ACHN (cell line): ENCODE results near the gene FAM120C.

Experiments
- DNase-seq: peaks from one replicate; pipeline ENCODE4 v3.0.0-alpha.2; 2015
- in situ Hi-C: cut with HindIII; loops from 2 replicates; pipeline ENCODE4 v1.10.0; 2017; ENCODE audit warnings: low sequenced_read_pairs, low pct_ligation_motif_present, low pct_unique_long_range_greater_than_20kb

Gene FAM120C

GRCh38 chrX:54182864-54183613 lies at the start of gene FAM120C:
TSS of gene FAM120C (minus strand) at chrX:54183254. CDS start at chrX:54183198, 56 bp downstream.
- in situ Hi-C loops: no loop called here
- DNase-seq: peak; percentile 57

GRCh38 chrX:54230435-54231148 lies 47.5 kb upstream of the FAM120C start:
- no peak for DNase-seq
- in situ Hi-C loops: no loop called here

- no peak for DNase-seq
- in situ Hi-C loops: no loop called here
These were observed 40.5 kb upstream of the FAM120C start for GRCh38 chrX:54223581-54223980.

GRCh38 chrX:54213603-54214002 lies 30.5 kb upstream of the FAM120C start:
- no peak for DNase-seq
- in situ Hi-C loops: no loop called here

- in situ Hi-C loops: no loop called here
- no peak for DNase-seq
These were observed 25.5 kb upstream of the FAM120C start for GRCh38 chrX:54208531-54208930.

DNA sequence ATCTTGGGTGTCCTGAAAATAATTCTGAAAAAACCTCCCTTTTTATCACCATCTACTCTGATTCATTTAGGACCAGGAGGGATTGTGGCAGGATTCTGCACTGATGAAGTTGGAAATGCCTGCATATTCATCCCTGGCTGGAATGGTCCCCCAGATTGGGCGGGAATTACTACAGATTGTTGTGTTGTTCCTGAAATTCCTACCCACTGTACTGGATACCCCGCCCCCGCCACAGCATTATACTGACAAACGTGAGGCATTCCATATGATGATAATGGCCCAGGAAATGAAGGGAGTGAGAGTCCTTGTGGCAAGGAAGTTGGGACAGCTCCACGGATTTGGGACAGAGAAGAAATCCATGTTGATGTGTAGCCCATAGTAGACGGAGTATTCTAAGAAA lies 15.2 kb upstream of the FAM120C start:
- DNase-seq: no peak
- in situ Hi-C loops: no loop called here

- no peak for DNase-seq
- in situ Hi-C loops: no loop called here
These were observed 12.0 kb upstream of the FAM120C start for GRCh38 chrX:54194982-54195588.

GRCh38 chrX:54193085-54193821 lies 10.2 kb upstream of the FAM120C start:
- no peak for DNase-seq
- in situ Hi-C loops: no loop called here

DNA sequence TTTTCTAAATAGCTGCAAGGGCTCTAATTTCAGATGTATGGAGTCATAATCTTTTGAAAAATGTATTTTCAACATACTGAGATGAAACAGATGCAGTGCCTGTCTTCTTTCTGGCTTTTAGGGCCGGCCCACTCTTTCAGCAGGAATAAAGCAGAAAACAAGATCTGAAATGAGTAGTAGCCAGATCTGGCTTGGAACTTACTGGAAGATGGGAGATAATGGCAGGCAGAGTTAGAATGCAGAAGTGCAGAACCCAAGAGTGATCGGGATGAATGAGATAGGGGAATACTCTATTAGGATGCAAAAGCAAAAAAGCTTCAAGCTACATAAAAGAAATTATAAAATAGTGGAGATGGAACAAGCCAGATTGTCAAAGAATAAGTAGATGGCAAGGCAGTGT lies 1.4 kb upstream of the FAM120C start:
- no peak for DNase-seq
- in situ Hi-C loops: no loop called here

DNA sequence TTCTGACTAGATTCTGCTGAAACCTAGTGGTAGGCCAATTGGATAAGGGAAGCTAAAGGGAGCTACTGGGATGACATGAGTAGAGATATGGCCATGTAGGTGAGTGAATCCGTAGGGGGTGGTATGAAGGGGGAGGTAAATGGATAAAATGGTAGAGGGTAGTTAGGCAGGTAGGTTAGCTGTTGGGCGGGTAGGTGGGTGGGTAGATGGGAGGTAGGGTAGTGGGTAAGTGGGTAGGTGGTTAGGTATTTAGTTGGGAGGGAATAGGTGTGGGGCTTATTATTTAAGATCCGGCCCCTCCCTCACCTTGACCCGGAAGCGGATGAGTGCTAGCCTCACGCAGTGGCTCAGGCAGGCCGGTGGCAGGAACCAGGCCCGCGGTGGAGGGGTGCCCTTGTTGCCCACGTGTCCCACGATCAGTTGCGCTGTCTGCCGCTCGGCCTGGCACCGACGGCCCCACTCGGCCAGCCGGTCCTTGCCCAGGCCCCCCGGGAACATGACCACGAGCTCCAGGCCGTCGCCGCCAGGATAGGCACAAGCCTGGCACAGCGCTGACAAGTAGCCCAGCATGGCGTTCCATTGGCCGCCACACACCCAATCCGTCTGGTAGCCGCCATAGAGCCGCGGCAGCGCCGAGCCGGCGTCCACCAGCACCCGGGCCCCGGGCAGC lies 725 bp downstream of the FAM120C start:
- in situ Hi-C loops: no loop called here

GRCh38 chrX:54181202-54181953 lies 1.7 kb downstream of the FAM120C start:
- peak; percentile 22 for DNase-seq
- in situ Hi-C loops: no loop called here

More for the DNA sequence above, 725 bp downstream of the FAM120C start:
- DNase-seq: peak; percentile 14

- in situ Hi-C loops: no loop called here
- DNase-seq: peak; percentile 29
These were observed 2.7 kb downstream of the FAM120C start for GRCh38 chrX:54180403-54180802.

GRCh38 chrX:54178100-54178940 lies 4.7 kb downstream of the FAM120C start:
- in situ Hi-C loops: no loop called here
- DNase-seq: peak; percentile 52

DNA sequence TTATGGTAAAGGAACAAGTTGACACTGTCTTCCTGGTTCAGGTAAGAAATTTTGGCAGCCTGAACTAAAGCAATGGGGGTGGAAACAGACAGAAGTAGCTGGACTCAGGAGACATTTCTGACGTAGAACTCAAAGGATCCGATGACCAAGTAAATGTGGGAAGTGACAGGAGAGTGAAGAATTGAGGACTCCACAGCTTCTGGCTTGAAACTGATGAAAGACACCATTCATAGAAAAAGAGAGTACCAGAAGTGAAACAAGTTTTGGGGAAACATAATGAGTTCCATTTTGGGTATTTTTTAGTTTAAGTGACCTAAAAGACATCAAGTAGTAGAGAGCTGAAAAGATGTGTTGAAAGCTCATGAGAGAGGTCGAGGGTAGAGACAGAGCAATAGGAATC lies 5.7 kb downstream of the FAM120C start:
- no peak for DNase-seq
- in situ Hi-C loops: no loop called here

DNA sequence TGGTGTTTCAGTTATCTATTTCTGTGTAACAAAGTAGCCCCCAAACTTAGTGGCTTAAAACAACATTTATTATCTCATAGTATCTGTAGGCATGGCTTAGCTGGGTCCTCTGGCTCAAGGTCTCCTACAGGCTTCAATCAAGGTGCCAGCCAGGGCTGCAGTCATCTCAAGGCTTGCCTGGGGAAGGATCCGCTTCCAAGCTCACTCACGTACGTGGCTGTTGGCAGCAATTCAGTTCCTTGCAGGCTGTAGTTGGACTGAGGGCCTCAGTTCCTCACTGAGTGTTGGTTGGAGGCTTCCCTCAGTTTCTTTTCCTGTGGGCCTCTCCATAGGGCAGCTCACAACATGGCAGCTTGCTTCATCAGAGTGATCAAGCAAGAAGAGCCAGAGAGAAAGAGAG lies 9.3 kb downstream of the FAM120C start:
- no peak for DNase-seq
- in situ Hi-C loops: no loop called here

DNA sequence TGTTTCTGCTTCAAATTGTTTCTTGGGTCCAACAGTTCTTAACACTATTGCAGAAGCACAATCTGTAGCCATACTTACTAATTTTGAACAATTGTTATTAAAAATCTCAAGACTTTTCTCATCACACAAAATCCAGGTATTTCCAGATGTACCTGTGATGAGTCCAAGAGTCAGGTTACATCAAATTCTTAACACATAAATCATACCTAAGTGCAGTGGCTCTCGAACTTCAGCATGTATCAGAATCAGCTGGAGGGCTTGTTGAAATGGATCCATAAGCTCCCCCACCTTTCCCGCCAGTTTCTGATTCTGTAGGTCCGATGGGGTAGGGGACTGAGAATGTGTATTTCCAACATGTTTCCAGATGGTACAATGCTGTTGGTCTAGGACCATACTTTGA lies 10.6 kb downstream of the FAM120C start:
- DNase-seq: no peak
- in situ Hi-C loops: no loop called here
